Measurements from ENCODE around the gene PGM2. TPM values are rescaled to one million over a fixed set of nuclear protein-coding genes. Genes with fewer than 3 reads are reported as not detected.

Gene PGM2
- 13.0 and 22.6 TPM in 2 replicates for total RNA-seq

DNA sequence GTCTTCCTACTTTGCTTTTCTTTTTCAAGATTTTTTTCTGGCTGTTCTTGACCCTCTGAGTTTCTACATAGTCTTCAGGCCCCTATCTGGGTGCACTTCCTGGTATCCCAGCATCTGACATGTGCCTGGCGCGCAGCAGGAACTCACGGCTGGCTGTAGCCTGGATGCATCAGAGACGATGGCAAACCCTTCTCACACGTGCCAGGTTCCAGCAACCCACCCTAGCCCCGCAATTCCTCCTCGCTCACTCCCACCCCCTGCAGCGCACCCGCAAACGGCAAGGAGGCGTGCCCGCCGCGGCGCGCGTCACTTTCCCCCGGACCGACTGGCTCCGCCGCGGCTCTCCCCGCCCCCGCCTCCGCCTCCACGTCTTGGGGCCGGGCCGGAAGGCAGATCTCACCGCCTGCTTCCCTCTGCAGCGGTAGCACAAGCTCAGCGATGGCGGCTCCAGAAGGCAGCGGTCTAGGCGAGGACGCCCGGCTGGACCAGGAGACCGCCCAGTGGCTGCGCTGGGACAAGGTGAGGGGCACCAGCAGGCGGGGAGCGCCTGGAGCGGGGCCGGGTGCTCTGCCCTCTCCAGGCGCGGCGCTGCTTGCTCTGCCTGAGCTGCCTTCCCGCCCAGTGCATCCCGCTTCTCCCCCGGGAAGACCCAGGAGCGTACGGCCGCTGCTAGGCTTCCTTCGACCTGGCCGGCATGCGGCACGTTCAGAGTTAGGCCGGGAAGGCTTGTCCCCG is at the start of gene PGM2:
Gene PGM2 (plus strand): TSS at position 392 of the 735 bp plus-strand sequence. CDS start 47 bp downstream, at position 439.

DNA sequence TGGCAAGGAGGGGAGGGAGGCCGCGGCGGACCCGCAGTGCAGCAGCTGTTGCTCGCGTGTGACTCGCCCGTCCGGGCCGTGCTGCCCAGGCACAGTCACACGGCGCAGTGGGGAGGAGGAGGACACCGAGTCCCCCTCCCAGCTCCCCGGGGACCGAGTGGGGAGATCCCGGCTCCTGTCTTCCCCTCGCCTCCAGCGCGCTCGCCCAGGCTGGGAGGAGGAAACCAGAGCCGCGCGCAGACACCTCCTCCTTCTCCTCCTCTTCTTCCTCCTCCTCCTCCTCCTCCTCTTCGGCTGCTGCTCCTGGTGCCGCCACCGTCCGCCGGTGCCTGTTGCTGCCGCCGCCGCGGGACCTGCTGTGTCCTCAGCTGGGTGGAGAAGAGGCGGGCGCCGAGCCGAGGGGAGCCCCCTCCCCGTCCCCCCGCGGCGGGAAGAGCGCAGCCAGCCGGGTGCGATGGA is 64.3 kb downstream of the PGM2 start, which contains the start of gene TBC1D1:
Gene TBC1D1 (plus strand): TSS at position 284 of the 459 bp plus-strand sequence. CDS start 11,012 bp downstream, outside the sequence.

Other genes with a start within 250 kb of the PGM2 start
- gene RELL1, start 140.3 kb upstream of the PGM2 start, total RNA-seq: 44.1 and 52.7 TPM in 2 replicates
- gene TBC1D1, start 64.4 kb downstream of the PGM2 start, total RNA-seq: 64.0 and 112 TPM in 2 replicates
- not detected in 2 replicates for gene PTTG2, start 133.7 kb downstream of the PGM2 start, total RNA-seq

All from epithelial cell of alveolus of lung (primary cell).